HG02610 (cell line): ENCODE measurements around the gene COMP.

Experiments used
- ATAC-seq: cut with Tn5 transposase; IDR thresholded peaks from one replicate; pipeline ENCODE4 v1.9.1; 2021; ENCODE audit warnings: mild to moderate bottlenecking, moderate library complexity; ENCODE audit not compliant: unreplicated experiment

The COMP gene

DNA sequence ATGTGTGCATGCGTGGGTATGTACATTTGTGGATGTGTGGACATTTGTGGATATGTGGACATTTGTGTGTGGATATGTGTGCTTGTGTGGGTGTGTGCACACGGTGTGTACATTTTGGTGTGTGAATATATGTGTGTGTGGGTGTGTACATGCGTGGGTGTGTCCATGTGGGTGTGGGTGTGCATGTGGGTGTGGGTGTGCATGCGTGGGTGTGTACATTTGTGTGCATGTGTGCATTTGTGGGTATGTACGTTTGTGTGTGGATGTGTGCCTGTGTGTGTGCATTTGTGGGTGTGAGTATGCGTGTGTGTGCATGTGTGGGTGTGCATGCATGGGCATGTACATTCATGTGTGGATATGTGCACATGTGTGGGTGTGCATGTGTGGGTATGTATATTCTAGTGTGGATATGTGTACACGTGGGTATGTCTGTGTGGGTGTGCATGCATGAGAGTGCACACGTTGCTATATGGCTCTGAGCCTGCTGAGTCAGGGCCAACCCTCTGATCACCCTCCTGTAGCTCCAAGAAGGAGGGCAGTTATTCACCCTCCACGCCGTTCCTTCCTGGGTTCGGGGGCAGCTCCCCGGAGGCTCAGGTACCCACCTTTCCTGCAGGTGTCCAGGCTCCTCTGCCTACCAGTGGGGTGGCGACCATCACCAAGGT is 20.3 kb downstream of the COMP start:
- ATAC-seq: no peak

DNA sequence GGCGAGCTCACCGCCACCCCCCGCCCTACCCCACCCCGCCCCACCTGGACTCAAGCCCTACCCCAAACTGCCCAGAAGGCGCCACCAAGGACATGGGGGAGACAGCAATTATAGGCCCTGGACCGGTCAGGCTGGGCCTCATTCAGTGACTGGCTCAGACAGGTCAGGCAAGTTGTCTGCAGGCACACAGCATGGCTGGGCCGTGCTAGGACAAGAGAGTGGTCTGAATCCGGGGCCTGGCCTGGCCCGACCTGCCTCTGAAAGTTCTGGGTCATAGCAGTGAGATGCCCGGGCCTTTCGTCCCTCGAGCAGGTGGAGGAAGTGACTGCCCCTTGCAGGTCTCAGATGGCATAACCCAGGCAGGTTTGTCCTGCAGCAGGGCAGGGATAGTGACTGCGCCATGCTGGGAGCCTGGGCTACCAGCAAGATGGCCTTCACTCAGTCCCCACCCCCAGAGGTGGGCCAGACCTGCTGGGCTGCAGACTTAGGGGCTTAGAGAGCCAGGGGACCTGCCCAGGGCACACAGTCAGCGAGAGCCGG is 21.0 kb downstream of the COMP start:
- ATAC-seq: no peak

DNA sequence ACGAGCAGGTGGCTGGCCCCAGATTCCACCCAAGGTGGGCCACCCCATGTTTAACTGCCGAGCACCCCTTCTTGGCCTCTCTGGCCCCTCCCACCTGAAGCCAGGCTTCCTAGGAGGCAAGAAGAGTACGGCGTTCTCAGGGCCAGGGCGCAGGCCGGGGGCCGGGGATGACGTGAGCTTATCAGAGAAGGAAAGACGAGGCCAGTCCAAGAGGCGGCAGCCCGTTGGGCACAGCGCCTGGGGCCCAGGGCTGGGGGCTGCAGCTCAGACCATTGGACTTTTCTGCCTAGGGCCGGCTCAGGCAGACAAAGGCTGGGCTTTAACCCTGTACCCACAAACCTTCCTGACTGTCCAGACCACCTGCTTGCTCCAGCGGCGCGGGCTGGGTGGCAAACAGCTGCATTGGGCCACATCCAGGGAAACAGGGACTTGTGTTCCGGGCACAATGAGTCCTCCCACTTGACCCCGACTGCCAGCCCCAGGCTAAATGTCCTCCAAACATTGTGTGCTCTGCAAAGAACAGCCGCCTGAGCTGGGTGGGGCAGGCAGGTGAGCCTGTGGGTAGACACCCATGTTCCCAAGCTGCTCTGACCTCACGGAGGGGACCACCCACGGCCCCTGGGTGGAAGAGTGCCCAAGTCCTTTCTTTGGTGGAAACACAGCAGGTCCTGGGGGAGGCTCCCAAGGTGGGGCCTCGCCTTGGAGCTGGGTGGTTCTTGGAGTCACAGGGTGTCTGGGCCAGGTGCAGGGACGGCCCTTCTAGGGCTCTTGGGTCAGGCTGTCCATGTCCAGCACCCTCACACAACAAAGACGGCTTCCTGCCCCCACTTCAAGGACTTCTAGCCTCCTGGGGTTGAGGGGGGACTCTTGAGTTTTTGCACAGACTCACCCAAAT is 21.9 kb downstream of the COMP start:
- ATAC-seq: no peak

DNA sequence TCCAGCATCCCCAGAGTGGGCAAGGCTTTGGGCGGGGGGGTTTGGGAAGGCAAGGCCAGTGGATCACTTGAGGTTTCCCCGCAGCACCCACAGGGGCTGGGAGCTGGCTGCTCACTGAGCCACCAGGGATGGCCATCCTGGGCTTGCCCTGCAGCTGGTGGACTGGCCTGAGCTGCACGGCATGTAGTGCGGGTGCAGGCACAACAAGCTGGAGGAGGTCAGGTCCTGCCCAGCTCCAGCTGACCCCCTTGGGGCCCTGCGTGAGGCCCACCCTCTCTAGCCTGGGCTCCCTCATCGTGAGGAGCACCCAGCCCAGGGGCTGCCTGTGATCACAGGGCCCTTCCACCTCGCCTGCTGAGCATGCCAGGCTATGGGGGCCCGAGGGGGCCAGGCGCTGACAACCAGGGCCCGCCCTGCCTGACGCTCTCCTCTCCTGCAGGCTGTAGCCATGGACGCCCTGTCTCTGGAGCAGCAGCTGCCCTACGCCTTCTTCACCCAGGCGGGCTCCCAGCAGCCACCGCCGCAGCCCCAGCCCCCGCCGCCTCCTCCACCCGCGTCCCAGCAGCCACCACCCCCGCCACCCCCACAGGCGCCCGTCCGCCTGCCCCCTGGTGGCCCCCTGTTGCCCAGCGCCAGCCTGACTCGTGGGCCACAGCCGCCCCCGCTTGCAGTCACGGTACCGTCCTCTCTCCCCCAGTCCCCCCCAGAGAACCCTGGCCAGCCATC is 22.9 kb downstream of the COMP start:
- ATAC-seq: no peak

- no peak for ATAC-seq
Observed at GRCh38 chr19:18765224-18765623, 25.9 kb downstream of the COMP start.

- ATAC-seq: no peak
Observed at GRCh38 chr19:18764591-18765051, 26.5 kb downstream of the COMP start.

GRCh38 chr19:18763674-18764590 is 27.2 kb downstream of the COMP start:
- no peak for ATAC-seq

DNA sequence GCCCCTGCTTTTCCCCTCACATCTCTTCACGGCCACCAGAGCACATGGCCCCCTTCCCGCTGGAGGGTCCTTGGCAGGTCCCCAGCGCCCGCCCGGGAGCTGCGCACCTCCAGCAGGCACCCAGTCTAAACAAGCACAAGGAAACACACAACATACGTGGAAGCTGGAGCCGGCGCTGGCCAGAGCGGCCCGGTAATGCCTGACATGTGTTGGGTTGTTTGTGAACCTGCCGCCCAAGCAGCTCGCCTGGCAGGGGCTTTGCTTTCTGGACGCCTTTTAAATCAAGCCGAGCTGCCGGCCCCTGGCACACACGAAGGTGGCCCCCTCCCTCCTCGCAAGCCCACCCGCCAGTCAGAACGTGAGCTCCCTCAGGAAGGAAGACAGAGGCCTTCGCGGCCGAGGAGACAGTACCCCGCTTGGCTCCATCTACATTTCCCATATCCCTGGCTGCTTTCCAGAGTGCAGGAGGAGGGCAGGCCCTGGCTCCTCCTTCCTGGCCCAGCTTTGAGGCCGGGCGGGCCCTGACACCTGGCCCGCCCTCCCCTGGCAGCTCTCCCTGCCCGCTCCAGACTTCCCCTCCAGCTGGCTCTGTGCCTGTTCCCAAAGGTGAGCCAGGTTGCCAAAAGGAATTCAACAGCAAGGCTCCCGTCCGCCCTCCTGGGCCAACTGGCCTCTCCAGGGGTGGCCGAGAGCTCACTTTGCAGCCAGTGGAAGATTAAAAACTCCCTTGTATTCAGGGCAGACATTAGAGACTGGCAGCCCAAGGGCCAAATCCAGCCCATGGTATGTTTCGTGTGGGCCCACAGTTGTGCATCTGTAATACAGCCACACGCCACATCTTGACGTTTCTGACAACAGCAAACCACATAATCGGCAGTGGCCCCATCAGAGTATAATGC is 28.7 kb downstream of the COMP start:
- no peak for ATAC-seq

DNA sequence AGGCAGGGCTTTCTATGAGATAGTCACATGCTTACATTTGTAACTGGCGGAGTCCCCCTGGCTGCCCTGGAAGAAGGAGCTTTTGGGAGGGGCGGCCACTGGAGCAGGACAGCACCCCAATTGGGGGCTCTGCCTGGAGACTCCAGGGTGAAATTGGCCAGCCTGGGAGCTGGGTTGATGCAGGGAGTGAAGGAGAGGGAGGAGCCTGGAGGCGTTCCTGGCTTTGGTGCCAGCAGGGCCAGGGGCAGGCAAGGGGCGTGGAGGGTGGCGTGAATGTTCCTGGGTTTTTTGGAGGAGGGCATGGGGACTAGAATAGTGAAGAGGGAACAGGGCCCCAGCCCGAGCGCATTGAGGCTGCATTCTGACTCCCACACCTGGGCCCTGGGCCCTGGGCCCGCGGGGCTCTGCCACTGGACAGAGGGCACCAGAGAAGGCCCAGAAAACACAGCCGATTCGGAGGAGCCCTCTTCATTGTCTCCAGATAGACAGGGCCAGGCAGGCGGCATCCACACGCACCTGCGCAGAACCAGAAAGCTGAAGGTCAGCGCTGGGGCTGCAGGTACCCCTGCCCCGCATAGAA is 29.5 kb downstream of the COMP start:
- ATAC-seq: no peak

- no peak for ATAC-seq
Observed at GRCh38 chr19:18760440-18761383, 30.4 kb downstream of the COMP start.

DNA sequence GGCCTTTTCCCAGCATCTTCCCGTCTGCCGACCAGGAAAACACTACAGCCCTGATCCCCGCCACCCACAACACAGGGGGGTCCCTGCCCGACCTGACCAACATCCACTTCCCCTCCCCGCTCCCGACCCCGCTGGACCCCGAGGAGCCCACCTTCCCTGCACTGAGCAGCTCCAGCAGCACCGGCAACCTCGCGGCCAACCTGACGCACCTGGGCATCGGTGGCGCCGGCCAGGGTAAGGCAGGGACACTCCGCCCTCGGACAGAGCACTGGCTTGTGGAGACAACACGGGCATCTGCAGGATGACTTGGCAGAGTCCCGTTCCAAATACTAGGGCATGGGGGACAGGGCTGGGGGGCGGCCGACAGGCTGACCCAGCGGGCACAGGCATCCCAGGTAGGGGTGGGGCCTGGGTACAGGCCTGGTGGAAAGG is 31.1 kb downstream of the COMP start:
- ATAC-seq: no peak

DNA sequence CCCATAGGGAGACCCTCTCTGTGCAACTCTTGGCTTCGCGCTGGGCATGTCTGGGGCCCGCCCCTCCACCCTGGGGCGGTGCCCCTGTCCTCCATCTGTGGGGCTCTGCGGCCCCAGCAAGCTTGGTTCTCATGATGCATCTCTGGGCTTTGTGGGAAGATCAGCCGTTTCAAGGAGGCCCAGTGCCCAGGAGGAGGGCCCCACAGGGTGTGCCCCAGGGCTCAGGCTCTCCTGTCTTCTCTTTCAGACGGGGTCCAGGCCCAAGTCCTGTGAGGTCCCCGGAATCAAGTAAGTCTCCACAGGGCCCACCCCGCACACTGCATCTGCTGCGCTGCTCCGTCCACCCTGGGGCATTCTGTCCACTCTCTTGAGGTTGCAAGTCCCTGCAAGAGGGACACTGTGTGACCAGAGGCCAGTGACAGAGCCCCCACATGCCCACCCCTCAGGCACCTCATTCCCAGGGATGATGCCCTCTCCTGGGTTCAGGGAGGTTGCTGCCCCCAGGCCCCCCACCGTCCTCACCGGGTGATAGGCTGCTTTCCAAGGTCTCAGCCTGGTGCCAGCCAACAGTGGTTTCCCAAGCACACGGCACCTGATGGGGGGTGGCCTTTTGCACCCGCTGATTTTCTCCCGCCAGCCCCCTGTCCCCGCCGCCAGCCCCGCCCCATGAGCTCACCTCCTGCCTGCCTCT is 31.7 kb downstream of the COMP start:
- ATAC-seq: no peak

GRCh38 chr19:18756896-18757295 is 34.2 kb downstream of the COMP start:
- no peak for ATAC-seq

GRCh38 chr19:18754501-18754900 is 36.6 kb downstream of the COMP start:
- no peak for ATAC-seq

DNA sequence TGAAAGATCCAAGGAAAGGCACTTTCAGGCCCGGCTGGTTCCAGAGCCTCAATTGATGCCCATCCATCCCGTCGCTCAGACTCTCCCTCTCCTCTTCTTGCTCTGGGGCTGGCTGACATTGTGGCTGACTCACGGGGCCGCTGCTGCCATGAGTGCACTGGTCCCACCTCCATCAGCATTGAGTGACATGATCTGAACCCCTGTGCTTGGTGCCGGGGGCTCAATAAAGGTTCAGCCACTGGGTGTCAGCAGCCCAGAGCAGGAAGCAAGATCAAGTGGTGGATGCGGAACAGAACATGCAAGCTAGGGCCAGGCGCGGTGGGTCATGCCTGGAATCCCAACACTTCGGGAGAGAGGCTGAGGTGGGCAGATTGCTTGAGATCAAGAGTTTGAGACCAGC is 39.5 kb downstream of the COMP start:
- no peak for ATAC-seq

- ATAC-seq: no peak
Observed at GRCh38 chr19:18750295-18750970, 40.7 kb downstream of the COMP start.
